ENCODE measurements around the gene BANP. TPM values are rescaled to one million over a fixed set of nuclear protein-coding genes. Genes with fewer than 3 reads are reported as not detected.
"Not testable (repeated sequence)": the region's sequence is repeated elsewhere in the genome, so short reads cannot be mapped to it uniquely, and the experiment has no call there.

The BANP gene
- total RNA-seq, 2 donors from 2014 or later: 35.8 to 39.8 TPM

DNA sequence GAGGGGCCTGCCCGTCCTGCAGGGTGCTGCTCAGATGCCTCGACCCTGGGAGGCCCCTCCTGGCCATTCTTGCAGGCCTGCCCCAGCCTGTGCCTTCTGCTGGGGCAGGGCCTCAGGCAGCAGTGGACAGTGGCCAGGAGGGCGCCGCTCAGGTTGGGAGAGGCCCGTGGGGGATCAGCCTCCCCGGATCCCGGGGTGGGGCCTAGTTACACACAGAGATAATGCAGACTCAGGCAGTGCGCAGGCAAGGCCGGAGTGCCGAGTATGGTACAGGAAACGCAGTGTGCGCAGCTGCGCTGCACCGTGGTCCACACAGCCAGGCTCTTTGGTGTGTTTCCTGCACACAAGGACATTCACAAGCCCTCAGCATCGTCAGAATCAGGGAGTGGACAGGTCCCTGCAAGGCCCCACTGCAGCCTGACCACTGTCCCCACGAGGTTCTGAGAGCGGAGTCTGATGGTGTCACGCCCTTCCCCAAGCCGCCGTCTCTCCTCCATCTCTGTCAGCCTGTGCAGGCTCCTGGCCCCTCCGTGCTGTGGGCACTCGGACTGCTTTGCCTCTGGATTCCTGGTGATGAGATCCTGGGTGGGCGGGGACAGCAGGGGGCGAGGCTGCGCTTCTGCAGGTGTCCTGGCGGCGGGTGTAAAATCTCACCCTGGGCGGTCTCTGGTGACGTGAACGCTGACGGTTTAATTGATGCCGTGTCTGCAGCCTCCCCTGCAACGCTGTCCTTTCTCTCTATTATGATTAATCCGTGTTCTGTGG lies 141.7 kb downstream of the BANP start:
- H3K27me3 Mint-ChIP-seq (ENCODE audit: low read depth): not testable (repeated sequence)

DNA sequence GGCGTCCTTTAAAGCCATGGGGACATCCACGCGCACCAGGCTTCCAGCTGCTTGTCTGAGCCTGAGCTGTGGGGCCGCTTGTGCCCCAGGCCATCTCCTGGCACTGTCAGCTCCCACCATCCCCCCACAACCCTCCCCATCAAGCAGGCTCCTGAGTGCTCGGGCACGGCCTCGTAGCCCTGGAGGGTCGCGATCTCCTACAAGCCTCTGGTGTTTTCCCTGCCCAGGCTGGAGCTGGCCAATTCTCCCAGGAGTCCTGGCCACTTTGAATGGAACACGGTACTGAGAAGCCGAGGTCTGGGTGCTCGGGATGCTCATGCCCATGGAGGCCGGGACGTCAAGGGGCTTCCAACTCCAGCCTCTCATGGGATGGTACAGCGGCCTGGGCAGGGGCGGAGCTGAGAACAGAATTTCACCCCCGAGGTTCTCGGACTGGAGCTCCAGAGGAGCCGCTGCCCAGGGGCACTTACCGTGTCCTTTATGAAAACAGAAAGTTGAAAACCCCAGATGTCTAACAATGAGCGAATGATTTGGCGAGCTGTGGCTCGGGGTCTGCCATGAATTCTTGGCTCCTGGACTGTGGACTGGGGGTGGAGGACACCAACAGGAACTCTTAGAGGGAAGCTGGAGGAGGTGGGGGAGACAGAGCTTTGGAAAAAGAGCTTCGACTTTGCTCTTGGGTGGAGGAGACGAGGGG lies 142.5 kb downstream of the BANP start:
- not testable (repeated sequence) for H3K27me3 Mint-ChIP-seq (ENCODE audit: low read depth); H3K4me3 Mint-ChIP-seq; DNase-seq

More for the DNA sequence above, 141.7 kb downstream of the BANP start:
- H3K4me3 Mint-ChIP-seq; H3K4me1 Mint-ChIP-seq (ENCODE audit: low read depth); DNase-seq; H3K9me3 Mint-ChIP-seq; H3K36me3 Mint-ChIP-seq (ENCODE audit: insufficient read depth in 2 of 2); H3K27ac Mint-ChIP-seq: not testable (repeated sequence)
- ATAC-seq (replicated peaks in 1 of 2): peak in 1 of 2 donors; percentile 6

GRCh38 chr16:88094253-88094575 lies 143.0 kb downstream of the BANP start:
- not testable (repeated sequence) for H3K27ac Mint-ChIP-seq; DNase-seq; ATAC-seq (replicated peaks in 1 of 2); H3K9me3 Mint-ChIP-seq; H3K4me1 Mint-ChIP-seq (ENCODE audit: low read depth); H3K4me3 Mint-ChIP-seq; H3K36me3 Mint-ChIP-seq (ENCODE audit: insufficient read depth in 2 of 2)
- peaks cover 15% of the 10 kb centered on the region for H3K27me3 Mint-ChIP-seq (ENCODE audit: low read depth)

More for the DNA sequence above, 142.5 kb downstream of the BANP start:
- not testable (repeated sequence) for H3K36me3 Mint-ChIP-seq (ENCODE audit: insufficient read depth in 2 of 2); H3K9me3 Mint-ChIP-seq; H3K4me1 Mint-ChIP-seq (ENCODE audit: low read depth); ATAC-seq (replicated peaks in 1 of 2); H3K27ac Mint-ChIP-seq

GRCh38 chr16:88094900-88095299 lies 143.7 kb downstream of the BANP start:
- H3K4me1 Mint-ChIP-seq (ENCODE audit: low read depth); H3K4me3 Mint-ChIP-seq; H3K36me3 Mint-ChIP-seq (ENCODE audit: insufficient read depth in 2 of 2); H3K9me3 Mint-ChIP-seq; DNase-seq; ATAC-seq (replicated peaks in 1 of 2); H3K27ac Mint-ChIP-seq: not testable (repeated sequence)
- H3K27me3 Mint-ChIP-seq (ENCODE audit: low read depth): peaks cover 15% of the 10 kb centered on the region

DNA sequence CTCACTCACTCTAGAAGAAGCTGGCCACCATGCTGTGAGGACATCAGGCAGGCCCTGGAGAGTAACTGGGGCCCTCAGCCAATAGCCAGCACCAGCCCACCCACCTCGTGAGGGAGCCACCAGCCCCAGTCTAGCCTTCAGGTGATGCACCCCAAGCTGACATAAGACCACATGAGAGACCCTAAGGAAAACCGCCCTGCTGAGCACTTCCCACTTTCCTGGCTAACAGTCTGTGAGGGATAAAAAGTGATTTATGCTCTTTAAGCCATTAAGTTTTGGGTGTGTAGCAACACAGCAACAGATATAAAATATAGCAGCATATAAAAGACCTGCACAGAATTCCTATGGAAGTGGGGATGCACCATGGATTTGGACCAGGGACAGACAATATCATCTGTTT lies 145.4 kb downstream of the BANP start:
- H3K27me3 Mint-ChIP-seq (ENCODE audit: low read depth): peaks cover 19% of the 10 kb centered on the region
- H3K27ac Mint-ChIP-seq; H3K9me3 Mint-ChIP-seq; H3K36me3 Mint-ChIP-seq (ENCODE audit: insufficient read depth in 2 of 2); ATAC-seq (replicated peaks in 1 of 2); DNase-seq; H3K4me3 Mint-ChIP-seq; H3K4me1 Mint-ChIP-seq (ENCODE audit: low read depth): not testable (repeated sequence)

- not testable (repeated sequence) for DNase-seq; H3K9me3 Mint-ChIP-seq; H3K4me3 Mint-ChIP-seq; ATAC-seq (replicated peaks in 1 of 2); H3K4me1 Mint-ChIP-seq (ENCODE audit: low read depth); H3K27ac Mint-ChIP-seq; H3K36me3 Mint-ChIP-seq (ENCODE audit: insufficient read depth in 2 of 2)
- peaks cover 23% of the 10 kb centered on the region for H3K27me3 Mint-ChIP-seq (ENCODE audit: low read depth)
Observed at GRCh38 chr16:88098731-88099562, 147.7 kb downstream of the BANP start.

GRCh38 chr16:88099563-88099890 lies 148.3 kb downstream of the BANP start:
- no peak for DNase-seq
- H3K27ac Mint-ChIP-seq: no peak overlapping the region
- no peak overlapping the region for H3K4me3 Mint-ChIP-seq
- no peaks in the 10 kb centered on the region for H3K4me1 Mint-ChIP-seq (ENCODE audit: low read depth)
- H3K27me3 Mint-ChIP-seq (ENCODE audit: low read depth): peaks cover 23% of the 10 kb centered on the region
- ATAC-seq (replicated peaks in 1 of 2): no peak
- peaks cover 4 to 7% of the 10 kb centered on the region in 2 donors for H3K9me3 Mint-ChIP-seq
- H3K36me3 Mint-ChIP-seq (ENCODE audit: insufficient read depth in 2 of 2): peaks cover 0 to 2% of the 10 kb centered on the region in 2 donors

DNA sequence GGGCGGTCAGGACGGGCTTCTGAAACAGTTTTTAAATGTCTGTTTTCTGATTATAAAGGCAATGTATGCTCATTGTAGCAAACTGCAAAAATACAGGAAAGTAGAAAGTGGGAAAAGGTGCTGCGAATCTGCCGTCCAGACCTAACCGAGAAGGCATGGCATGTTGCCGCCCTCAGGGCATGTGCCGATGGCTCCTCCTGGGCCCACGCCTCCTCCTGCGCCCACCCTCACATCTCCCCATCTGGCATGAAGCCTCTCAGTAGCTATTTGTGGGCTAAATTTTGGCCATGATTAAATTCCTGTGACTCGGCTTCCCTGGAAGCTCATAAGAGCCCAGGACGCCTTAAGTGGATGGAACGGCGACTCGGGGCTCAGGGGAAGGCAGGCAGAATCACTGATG lies 148.7 kb downstream of the BANP start:
- DNase-seq; H3K4me3 Mint-ChIP-seq; ATAC-seq (replicated peaks in 1 of 2); H3K27ac Mint-ChIP-seq; H3K9me3 Mint-ChIP-seq; H3K36me3 Mint-ChIP-seq (ENCODE audit: insufficient read depth in 2 of 2); H3K4me1 Mint-ChIP-seq (ENCODE audit: low read depth): not testable (repeated sequence)
- H3K27me3 Mint-ChIP-seq (ENCODE audit: low read depth): peaks cover 23% of the 10 kb centered on the region

- H3K27ac Mint-ChIP-seq; H3K9me3 Mint-ChIP-seq; DNase-seq; H3K36me3 Mint-ChIP-seq (ENCODE audit: insufficient read depth in 2 of 2); H3K4me3 Mint-ChIP-seq; ATAC-seq (replicated peaks in 1 of 2); H3K4me1 Mint-ChIP-seq (ENCODE audit: low read depth): not testable (repeated sequence)
- H3K27me3 Mint-ChIP-seq (ENCODE audit: low read depth): peaks cover 23% of the 10 kb centered on the region
Observed at GRCh38 chr16:88100801-88101622, 149.8 kb downstream of the BANP start.

GRCh38 chr16:88101623-88102105 lies 150.4 kb downstream of the BANP start:
- H3K27me3 Mint-ChIP-seq (ENCODE audit: low read depth): peaks cover 23% of the 10 kb centered on the region
- H3K27ac Mint-ChIP-seq; ATAC-seq (replicated peaks in 1 of 2); H3K4me1 Mint-ChIP-seq (ENCODE audit: low read depth); DNase-seq; H3K36me3 Mint-ChIP-seq (ENCODE audit: insufficient read depth in 2 of 2); H3K9me3 Mint-ChIP-seq; H3K4me3 Mint-ChIP-seq: not testable (repeated sequence)

DNA sequence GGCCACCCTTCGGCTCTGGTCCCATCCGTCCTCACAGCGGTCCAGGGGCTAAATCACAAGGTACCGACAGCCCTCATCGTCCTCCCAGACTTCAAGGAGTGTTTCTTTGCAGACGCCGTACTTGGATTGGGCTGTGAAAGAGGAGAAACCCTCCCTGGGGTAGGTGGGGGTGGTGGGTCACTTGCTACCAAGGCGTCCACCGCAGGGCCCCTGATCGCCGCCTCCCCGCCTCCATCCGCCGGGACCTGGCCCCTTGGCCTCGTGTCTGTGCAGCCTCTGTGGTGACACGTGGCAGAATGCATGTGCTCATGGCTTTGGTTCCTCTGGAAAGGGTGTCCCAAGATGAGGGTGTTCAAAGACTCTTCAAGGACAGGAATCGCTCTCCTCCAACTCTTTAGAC lies 151.4 kb downstream of the BANP start:
- no peak for ATAC-seq (replicated peaks in 1 of 2)
- Mint-ChIP-seq H3K27me3 (ENCODE audit: low read depth) (peaks cover 23% of the 10 kb centered on the region), H3K27ac (no peak overlapping the region), H3K36me3 (ENCODE audit: insufficient read depth in 2 of 2) (no peaks in the 10 kb centered on the region), H3K4me1 (ENCODE audit: low read depth) (no peaks in the 10 kb centered on the region), H3K4me3 (no peak overlapping the region), H3K9me3 (no peaks in the 10 kb centered on the region)
- no peak for DNase-seq

GRCh38 chr16:88103011-88103410 lies 151.8 kb downstream of the BANP start:
- no peak for DNase-seq
- no peak overlapping the region for H3K27ac Mint-ChIP-seq
- H3K27me3 Mint-ChIP-seq (ENCODE audit: low read depth): peaks cover 20% of the 10 kb centered on the region
- H3K4me1 Mint-ChIP-seq (ENCODE audit: low read depth): no peaks in the 10 kb centered on the region
- H3K9me3 Mint-ChIP-seq: no peaks in the 10 kb centered on the region
- no peaks in the 10 kb centered on the region for H3K36me3 Mint-ChIP-seq (ENCODE audit: insufficient read depth in 2 of 2)
- ATAC-seq (replicated peaks in 1 of 2): no peak
- no peak overlapping the region for H3K4me3 Mint-ChIP-seq
